ENCODE data around the gene ABHD4. TPM values are rescaled to one million over a fixed set of nuclear protein-coding genes. Genes with fewer than 3 reads are reported as not detected.

ABHD4 gene
- 21.2 and 47.4 TPM in 2 replicates for total RNA-seq

GRCh38 chr14:22598099-22598895 lies at the start of gene ABHD4:
Gene ABHD4, plus strand, starts transcription at chr14:22598300. Its CDS starts 7 bp downstream, at chr14:22598307.

GRCh38 chr14:22589096-22589839 lies 8.8 kb upstream of the ABHD4 start, which contains the start of gene DAD1:
Gene DAD1, minus strand, starts transcription at chr14:22589224. Its CDS starts 67 bp downstream, at chr14:22589157.

DNA sequence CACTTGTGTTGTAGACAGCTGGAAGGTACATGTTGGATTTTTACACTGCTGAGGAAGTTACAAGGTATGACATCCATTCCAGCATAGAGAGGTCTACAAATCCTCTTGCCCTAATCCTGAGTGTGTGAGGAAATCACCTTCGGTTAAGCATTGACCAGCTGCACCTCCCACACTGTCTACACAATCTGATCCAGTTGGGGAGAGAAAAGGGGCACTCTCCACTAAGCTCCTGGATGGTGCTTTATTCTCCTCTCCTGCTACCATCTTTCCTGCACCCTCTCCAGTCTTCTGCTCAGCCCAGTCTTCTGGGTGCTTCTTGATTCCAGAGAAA lies 46.2 kb downstream of the ABHD4 start, which contains the start of gene OR6J1:
OR6J1 (minus strand) TSS at position 48 of the 331 bp plus-strand sequence. CDS start 9,541 bp downstream, outside the sequence.

Other genes starting within 250 kb of the ABHD4 start
- gene DAD1, start 9.1 kb upstream of the ABHD4 start, total RNA-seq = 362 and 436 TPM in 2 replicates
- gene OR6J1, start 46.1 kb downstream of the ABHD4 start, total RNA-seq = not detected in 2 replicates
- 84.5 and 121 TPM in 2 replicates for gene OXA1L, start 168.4 kb downstream of the ABHD4 start, total RNA-seq
- 11.6 and 14.2 TPM in 2 replicates for gene SLC7A7, start 217.1 kb downstream of the ABHD4 start, total RNA-seq
- 36.8 and 42.4 TPM in 2 replicates for gene MRPL52, start 231.6 kb downstream of the ABHD4 start, total RNA-seq
- gene MMP14, start 238.3 kb downstream of the ABHD4 start, total RNA-seq = 386 and 658 TPM in 2 replicates

Measured in pericardium fibroblast (primary cell).